ENCODE results near the gene KLHL14.

The KLHL14 gene

GRCh38 chr18:32711862-32712261 is 61.0 kb downstream of the KLHL14 start:
- Mint-ChIP-seq H3K27ac (no peak overlapping the region), H3K4me1 (no peaks in the 10 kb centered on the region), H3K9me3 (no peaks in the 10 kb centered on the region), H3K27me3 (ENCODE audit: low read depth) (no peaks in the 10 kb centered on the region), H3K4me3 (no peak overlapping the region), H3K36me3 (ENCODE audit: low read depth) (peaks cover 5% of the 10 kb centered on the region)
- TF ChIP-seq CTCF (IDR thresholded peaks at IDR 0.05; ENCODE audit: unreplicated experiment in 3 of 3): no peak

- no peak overlapping the region for H3K4me3 Mint-ChIP-seq
- no peak for TF ChIP-seq CTCF (IDR thresholded peaks at IDR 0.05; ENCODE audit: unreplicated experiment in 3 of 3)
- peaks cover 5% of the 10 kb centered on the region for H3K4me1 Mint-ChIP-seq
- H3K36me3 Mint-ChIP-seq (ENCODE audit: low read depth): peaks cover 10% of the 10 kb centered on the region
- H3K27ac Mint-ChIP-seq: no peak overlapping the region
- H3K27me3 Mint-ChIP-seq (ENCODE audit: low read depth): no peaks in the 10 kb centered on the region
- H3K9me3 Mint-ChIP-seq: no peaks in the 10 kb centered on the region
These were observed 65.2 kb downstream of the KLHL14 start for GRCh38 chr18:32707586-32707985.

GRCh38 chr18:32707147-32707546 is 65.7 kb downstream of the KLHL14 start:
- no peak for TF ChIP-seq CTCF (IDR thresholded peaks at IDR 0.05; ENCODE audit: unreplicated experiment in 3 of 3)
- no peak overlapping the region for H3K27ac Mint-ChIP-seq
- H3K36me3 Mint-ChIP-seq (ENCODE audit: low read depth): peaks cover 10% of the 10 kb centered on the region
- no peaks in the 10 kb centered on the region for H3K27me3 Mint-ChIP-seq (ENCODE audit: low read depth)
- no peak overlapping the region for H3K4me3 Mint-ChIP-seq
- no peaks in the 10 kb centered on the region for H3K9me3 Mint-ChIP-seq
- H3K4me1 Mint-ChIP-seq: peaks cover 5% of the 10 kb centered on the region

- peaks cover 3% of the 10 kb centered on the region for H3K36me3 Mint-ChIP-seq (ENCODE audit: low read depth)
- H3K27me3 Mint-ChIP-seq (ENCODE audit: low read depth): no peaks in the 10 kb centered on the region
- H3K9me3 Mint-ChIP-seq: no peaks in the 10 kb centered on the region
- H3K4me1 Mint-ChIP-seq: peaks cover 19% of the 10 kb centered on the region
- no peak for TF ChIP-seq CTCF (IDR thresholded peaks at IDR 0.05; ENCODE audit: unreplicated experiment in 3 of 3)
- no peak overlapping the region for H3K27ac Mint-ChIP-seq
- no peak overlapping the region for H3K4me3 Mint-ChIP-seq
These were observed 71.5 kb downstream of the KLHL14 start for GRCh38 chr18:32701313-32701712.

GRCh38 chr18:32698153-32698552 is 74.7 kb downstream of the KLHL14 start:
- Mint-ChIP-seq H3K4me3 (no peak overlapping the region), H3K9me3 (no peaks in the 10 kb centered on the region), H3K36me3 (ENCODE audit: low read depth) (peaks cover 11% of the 10 kb centered on the region), H3K4me1 (peaks cover 17% of the 10 kb centered on the region), H3K27me3 (ENCODE audit: low read depth) (peaks cover 4% of the 10 kb centered on the region), H3K27ac (no peak overlapping the region)
- no peak for TF ChIP-seq CTCF (IDR thresholded peaks at IDR 0.05; ENCODE audit: unreplicated experiment in 3 of 3)

- peaks cover 13% of the 10 kb centered on the region for H3K36me3 Mint-ChIP-seq (ENCODE audit: low read depth)
- H3K4me3 Mint-ChIP-seq: no peak overlapping the region
- H3K27ac Mint-ChIP-seq: no peak overlapping the region
- H3K9me3 Mint-ChIP-seq: no peaks in the 10 kb centered on the region
- no peak for TF ChIP-seq CTCF (IDR thresholded peaks at IDR 0.05; ENCODE audit: unreplicated experiment in 3 of 3)
- H3K4me1 Mint-ChIP-seq: peaks cover 10% of the 10 kb centered on the region
- peaks cover 4% of the 10 kb centered on the region for H3K27me3 Mint-ChIP-seq (ENCODE audit: low read depth)
These were observed 76.4 kb downstream of the KLHL14 start for GRCh38 chr18:32696376-32696775.

Data from nephron (organoid).